ENCODE results near the gene HMGA1.

The HMGA1 gene

GRCh38 chr6:34226066-34226465 lies 10.6 kb upstream of the HMGA1 start:
- TF ChIP-seq ZFX (IDR thresholded peaks at IDR 0.05), result no peak
- TF ChIP-seq CTCF (conservative IDR thresholded peaks at IDR 0.05), result no peak
- H3K27ac ChIP-seq, result peak overlapping the region; percentile 100

- TF ChIP-seq CTCF (conservative IDR thresholded peaks at IDR 0.05) (no peak), ZFX (IDR thresholded peaks at IDR 0.05) (no peak)
- H3K27ac ChIP-seq, result peak overlapping the region; percentile 100; the same call in 1 of the 2 replicates
These were observed 9.7 kb upstream of the HMGA1 start for GRCh38 chr6:34226731-34227586.

DNA sequence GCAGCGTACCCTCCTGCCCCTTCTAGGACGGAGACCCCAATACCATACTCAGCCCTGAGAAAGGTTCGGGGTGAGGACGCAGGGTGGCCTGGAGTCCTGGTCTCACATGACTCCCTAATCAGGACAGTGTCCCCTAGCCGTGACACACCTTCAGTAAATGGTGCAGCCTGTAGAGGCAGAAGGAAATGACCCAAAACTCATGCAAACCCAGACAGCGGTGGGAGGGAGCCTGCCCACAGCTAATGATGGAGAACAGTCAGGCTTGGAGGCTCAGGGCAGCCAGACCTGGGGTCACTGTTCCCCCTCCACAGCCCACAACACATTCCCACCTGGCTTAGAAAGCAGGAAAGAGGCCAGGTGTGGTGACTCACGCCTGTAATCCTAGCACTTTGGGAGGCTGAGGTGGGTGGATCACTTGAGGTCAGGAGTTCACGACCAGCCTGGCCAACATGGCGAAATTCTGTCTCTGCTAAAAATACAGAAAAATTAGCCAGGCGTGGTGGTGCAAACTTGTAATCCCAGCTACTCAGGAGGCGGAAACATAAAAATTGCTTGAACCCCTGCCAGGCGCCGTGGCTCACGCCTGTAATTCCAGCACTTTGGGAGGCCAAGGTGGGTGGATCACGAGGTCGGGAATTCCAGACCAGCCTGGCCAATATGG lies 8.8 kb upstream of the HMGA1 start:
- no peak overlapping the region for H3K27ac ChIP-seq
- no peak for TF ChIP-seq CTCF (conservative IDR thresholded peaks at IDR 0.05)
- no peak for TF ChIP-seq ZFX (IDR thresholded peaks at IDR 0.05)

GRCh38 chr6:34229877-34230276 lies 6.8 kb upstream of the HMGA1 start:
- TF ChIP-seq CTCF (conservative IDR thresholded peaks at IDR 0.05) (no peak), ZFX (IDR thresholded peaks at IDR 0.05) (no peak)
- no peak overlapping the region for H3K27ac ChIP-seq

GRCh38 chr6:34230653-34231371 lies 5.9 kb upstream of the HMGA1 start:
- no peak for TF ChIP-seq ZFX (IDR thresholded peaks at IDR 0.05)
- TF ChIP-seq CTCF (conservative IDR thresholded peaks at IDR 0.05), result no peak
- H3K27ac ChIP-seq, result no peak overlapping the region

DNA sequence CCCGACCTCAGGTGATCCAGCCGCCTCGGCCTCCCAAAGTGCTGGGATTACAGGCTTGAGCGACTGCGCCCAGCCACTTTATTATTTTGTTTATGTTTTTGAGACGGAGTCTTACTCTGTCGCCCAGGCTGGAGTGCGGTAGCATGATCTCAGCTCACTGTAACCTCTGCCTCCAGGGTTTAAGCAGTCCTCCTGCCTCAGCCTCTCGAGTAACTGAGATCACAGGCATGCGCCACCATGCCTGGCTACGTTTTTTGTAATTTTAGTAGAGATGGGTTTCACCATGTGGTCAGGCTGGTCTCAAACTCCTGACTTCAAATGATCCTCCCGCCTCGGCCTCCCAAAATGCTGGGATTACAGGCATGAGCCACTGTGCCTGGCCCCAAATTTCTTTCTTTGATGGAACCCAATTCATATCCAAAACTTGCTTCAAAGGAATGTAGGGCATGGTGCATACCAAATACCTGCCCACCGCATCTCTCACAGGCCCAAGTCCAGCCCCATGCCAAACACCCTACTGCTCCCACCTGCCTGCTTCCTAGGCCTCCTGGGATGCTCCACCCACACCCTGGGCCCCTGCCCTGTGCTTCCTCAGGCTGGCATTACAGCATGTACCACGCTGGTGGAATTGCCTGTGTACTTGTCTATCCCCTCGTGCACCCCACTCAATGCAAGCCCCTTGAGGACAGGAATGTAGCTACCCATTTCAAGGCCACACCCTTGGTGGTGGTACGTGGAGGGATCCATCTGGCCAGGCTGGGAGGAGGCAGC lies 4.9 kb upstream of the HMGA1 start:
- TF ChIP-seq ZFX (IDR thresholded peaks at IDR 0.05) (no peak), CTCF (conservative IDR thresholded peaks at IDR 0.05) (no peak)
- no peak overlapping the region for H3K27ac ChIP-seq

Data from C4-2B (cell line).